Kidney epithelial cell (primary cell): ENCODE measurements around the gene SETD1B. TPM values are rescaled to one million over a fixed set of nuclear protein-coding genes. Genes with fewer than 3 reads are reported as not detected.

Experiments
- DNase-seq: peaks from one replicate; pipeline ENCODE4 v3.0.0-alpha.2; 2010; ENCODE audit warnings: low read depth
- H3K27me3 ChIP-seq: 2 replicates; pipeline ENCODE4 v1.6.0; 2011; ENCODE audit warnings: low read length; ENCODE audit not compliant: control insufficient read depth, insufficient read depth
- H3K36me3 ChIP-seq: 2 replicates; pipeline ENCODE4 v1.5.1; 2011; ENCODE audit warnings: low read length; ENCODE audit not compliant: control insufficient read depth, insufficient read depth
- H3K4me3 ChIP-seq: 2 replicates; pipeline ENCODE4 v1.5.1; 2011; ENCODE audit warnings: low read depth, mild to moderate bottlenecking, control low read depth, low read length
- CTCF ChIP-seq: IDR thresholded peaks from 2 replicates; pipeline ENCODE4 v1.5.1; 2011; ENCODE audit warnings: mild to moderate bottlenecking, moderate library complexity, low read length, control low read depth, inconsistent platforms; ENCODE audit not compliant: insufficient read depth, poor library complexity, severe bottlenecking
- total RNA-seq: library from RNA; depleted of rRNA; stranded (reverse); fragments of >200 nt; gene quantifications from 2 replicates; pipeline ENCODE4 v1.2.3, GENCODE V29; 2015

Gene SETD1B
- total RNA-seq, 1 donor from 2014 or later: 8.1 TPM

- H3K27me3 ChIP-seq: no peaks in the 10 kb centered on the region
- peaks cover 7% of the 10 kb centered on the region for H3K36me3 ChIP-seq
- DNase-seq: no peak
- TF ChIP-seq CTCF: no peak
- no peak overlapping the region for H3K4me3 ChIP-seq
Observed at GRCh38 chr12:121783766-121784165, 20.0 kb upstream of the SETD1B start.

- no peak for TF ChIP-seq CTCF
- no peak for DNase-seq
- no peaks in the 10 kb centered on the region for H3K27me3 ChIP-seq
- H3K4me3 ChIP-seq: no peak overlapping the region
- H3K36me3 ChIP-seq: peaks cover 5% of the 10 kb centered on the region
Observed at GRCh38 chr12:121784460-121784859, 19.3 kb upstream of the SETD1B start.

GRCh38 chr12:121786440-121786825, 17.4 kb upstream of the SETD1B start:
- H3K4me3 ChIP-seq: no peak overlapping the region
- H3K27me3 ChIP-seq: no peaks in the 10 kb centered on the region
- no peak for TF ChIP-seq CTCF
- DNase-seq: no peak
- H3K36me3 ChIP-seq: peaks cover 2% of the 10 kb centered on the region

- H3K36me3 ChIP-seq: peaks cover 2% of the 10 kb centered on the region
- H3K4me3 ChIP-seq: no peak overlapping the region
- TF ChIP-seq CTCF: no peak
- no peak for DNase-seq
- H3K27me3 ChIP-seq: no peaks in the 10 kb centered on the region
Observed at GRCh38 chr12:121787063-121788025, 16.5 kb upstream of the SETD1B start.

GRCh38 chr12:121788176-121788818, 15.5 kb upstream of the SETD1B start:
- no peak overlapping the region for H3K4me3 ChIP-seq
- H3K27me3 ChIP-seq: no peaks in the 10 kb centered on the region
- TF ChIP-seq CTCF: no peak
- H3K36me3 ChIP-seq: peaks cover 2% of the 10 kb centered on the region
- DNase-seq: no peak
